ENCODE results near the gene GCLC. TPM values are rescaled to one million over a fixed set of nuclear protein-coding genes. Genes with fewer than 3 reads are reported as not detected.

GCLC gene
- total and polyA plus RNA-seq, 9 of the 15 experiments (the other 6 are each of a cell fraction or from before 2014, with no cell fraction given): 3.9 to 20.0 (median 9.4) TPM

GRCh38 chr6:53484476-53485280 is 60.2 kb downstream of the GCLC start (continued):
- TF ChIP-seq U2AF2 (optimal IDR thresholded peaks at IDR 0.05; ENCODE audit: low read depth, low read length) (no peak), ZBTB43 (CRISPR knock-in tag; IDR thresholded peaks at IDR 0.05) (no peak), STAG1 (CRISPR knock-in tag; IDR thresholded peaks at IDR 0.05; ENCODE audit: borderline replicate concordance) (peak; percentile 66; the same call in 1 of the 2 replicates), ZNF384 (IDR thresholded peaks at IDR 0.05; ENCODE audit: low read depth, low read length) (peak; percentile 34; the same call in 1 of the 2 replicates), HIVEP1 (CRISPR knock-in tag; IDR thresholded peaks at IDR 0.05) (no peak), JUND (IDR thresholded peaks at IDR 0.05; ENCODE audit: borderline replicate concordance, low read depth, low read length) (0 out of 2 replicates have a peak, but pooled peaks have one; percentile 9), JUND (tag; IDR thresholded peaks at IDR 0.05; ENCODE audit: borderline replicate concordance, low read depth, low read length) (no peak), FOXP4 (CRISPR knock-in tag; IDR thresholded peaks at IDR 0.05; ENCODE audit: borderline replicate concordance) (no peak), BCL6 (CRISPR knock-in tag; IDR thresholded peaks at IDR 0.05) (no peak), ZBTB40 (IDR thresholded peaks at IDR 0.05) (no peak), ZBTB40 (CRISPR knock-in tag; IDR thresholded peaks at IDR 0.05) (no peak), ATF4 (CRISPR knock-in tag; IDR thresholded peaks at IDR 0.05) (no peak), HNRNPUL1 (IDR thresholded peaks at IDR 0.05; ENCODE audit: low read length) (no peak)

Data from K562 (cell line).